ENCODE results near the gene CEP83.

DNA sequence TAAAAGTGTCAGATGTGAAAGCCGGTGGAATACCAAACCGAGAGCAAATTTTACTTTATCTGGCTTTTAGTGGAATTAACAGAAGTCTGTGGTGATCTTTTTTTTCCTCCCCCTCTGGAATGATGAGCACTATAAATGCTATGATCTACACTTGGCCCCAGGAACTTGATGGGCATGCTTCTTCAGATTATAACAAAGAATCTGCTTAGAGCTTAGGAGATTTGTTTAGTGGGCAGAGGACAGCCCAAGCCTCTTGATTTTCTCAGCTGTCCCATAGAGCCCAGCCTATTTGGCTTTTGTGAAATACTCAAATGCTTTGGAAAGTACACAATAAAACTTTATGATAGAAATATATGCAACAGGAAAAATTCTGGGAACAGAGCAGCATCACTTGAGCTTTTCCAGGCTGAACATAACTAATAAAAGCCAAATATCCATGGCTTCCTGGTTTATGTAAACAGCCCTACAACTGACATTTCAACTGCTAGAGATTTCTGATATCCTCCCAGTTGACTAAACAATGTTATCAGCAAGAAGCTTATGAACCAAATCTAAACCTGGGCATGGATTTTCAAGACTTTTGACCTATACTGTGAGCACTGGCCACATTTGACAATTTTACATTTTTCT lies 161.7 kb downstream of the CEP83 start:
- TF ChIP-seq CTCF (IDR thresholded peaks at IDR 0.05; ENCODE audit: insufficient read depth, low read length, poor library complexity, severe bottlenecking) (no peak), EZH2phosphoT487 (conservative IDR thresholded peaks at IDR 0.05; ENCODE audit: low read length) (no peak)
